Measurements from ENCODE around the gene ZNF846. TPM values are rescaled to one million over a fixed set of nuclear protein-coding genes. Genes with fewer than 3 reads are reported as not detected.

The ZNF846 gene
- total RNA-seq, 6 experiments from 2014 or later = 2.8 to 4.6 (median 4.0) TPM

GRCh38 chr19:9806803-9807202 lies 38.3 kb upstream of the ZNF846 start:
- no peak overlapping the region for H3K4me3 ChIP-seq
- ATAC-seq (no peak), DNase-seq (no peak)
- H3K4me1 ChIP-seq = no peaks in the 10 kb centered on the region
- no peaks in the 10 kb centered on the region for H3K27me3 ChIP-seq
- no peak overlapping the region for H3K27ac ChIP-seq
- no peaks in the 10 kb centered on the region for H3K9me3 ChIP-seq
- intact Hi-C loops (cut with DNase I) = no loop called here
- WGBS (ENCODE audit: insufficient coverage, low coverage, low lambda C conversion rate, missing lambda C conversion rate) = no CpG with 5 or more reads among the region's 3 CpGs
- H3K36me3 ChIP-seq = peaks cover 0 to 37% (median 12%) of the 10 kb centered on the region in 4 donors
- TF ChIP-seq POLR2A (IDR thresholded peaks at IDR 0.05) = no peak
- no peak for TF ChIP-seq CTCF (IDR thresholded peaks at IDR 0.05)

GRCh38 chr19:9801976-9802375 lies 33.4 kb upstream of the ZNF846 start:
- intact Hi-C loops (cut with DNase I) = no loop called here
- ATAC-seq (no peak), DNase-seq (no peak)
- Histone ChIP-seq H3K36me3 (peaks cover 0 to 5% (median 0%) of the 10 kb centered on the region in 4 donors), H3K4me3 (no peak overlapping the region), H3K27ac (no peak overlapping the region), H3K9me3 (no peaks in the 10 kb centered on the region), H3K27me3 (no peaks in the 10 kb centered on the region), H3K4me1 (no peaks in the 10 kb centered on the region)
- WGBS (ENCODE audit: insufficient coverage, low coverage, low lambda C conversion rate, missing lambda C conversion rate) = 74% methylated on average over 3 of the region's 10 CpGs
- TF ChIP-seq CTCF (IDR thresholded peaks at IDR 0.05) (no peak), POLR2A (IDR thresholded peaks at IDR 0.05) (no peak)

GRCh38 chr19:9799162-9799561 lies 30.6 kb upstream of the ZNF846 start:
- intact Hi-C loops (cut with DNase I) = no loop called here
- H3K36me3 ChIP-seq = no peaks in the 10 kb centered on the region
- no peak overlapping the region for H3K27ac ChIP-seq

GRCh38 chr19:9797871-9798270 lies 29.3 kb upstream of the ZNF846 start:
- no peak overlapping the region for H3K4me3 ChIP-seq
- intact Hi-C loops (cut with DNase I) = no loop called here
- no peaks in the 10 kb centered on the region for H3K9me3 ChIP-seq
- no peak for DNase-seq
- H3K27me3 ChIP-seq = no peaks in the 10 kb centered on the region
- TF ChIP-seq POLR2A (IDR thresholded peaks at IDR 0.05) (no peak), CTCF (IDR thresholded peaks at IDR 0.05) (no peak)
- H3K36me3 ChIP-seq = no peaks in the 10 kb centered on the region
- WGBS (ENCODE audit: insufficient coverage, low coverage, low lambda C conversion rate, missing lambda C conversion rate) = 85% methylated on average over 5 of the region's 5 CpGs
- H3K4me1 ChIP-seq = no peaks in the 10 kb centered on the region
- no peak overlapping the region for H3K27ac ChIP-seq
- ATAC-seq = no peak

More at GRCh38 chr19:9799162-9799561, 30.6 kb upstream of the ZNF846 start:
- Histone ChIP-seq H3K4me3 (no peak overlapping the region), H3K4me1 (no peaks in the 10 kb centered on the region), H3K27me3 (no peaks in the 10 kb centered on the region), H3K9me3 (no peaks in the 10 kb centered on the region)
- no peak for ATAC-seq
- DNase-seq = no peak
- no peak for TF ChIP-seq POLR2A (IDR thresholded peaks at IDR 0.05)
- no peak for TF ChIP-seq CTCF (IDR thresholded peaks at IDR 0.05)

Data from right lobe of liver (tissue), 6 donors.